Stomach smooth muscle (tissue), 2 donors: ENCODE results near the gene PMS1.
"Not testable (repeated sequence)": the region's sequence is repeated elsewhere in the genome, so short reads cannot be mapped to it uniquely, and the experiment has no call there.

ENCODE experiments used
- H3K27ac ChIP-seq: one replicate; pipeline ENCODE4 v1.7.0; 2013; ENCODE audit warnings: mild to moderate bottlenecking, low read length, inconsistent platforms
- H3K27me3 ChIP-seq, 2 donors: one replicate each; pipeline ENCODE4 v1.7.0; 2013; ENCODE audit warnings: low read length in 2 of 2; ENCODE audit not compliant: insufficient read depth in 2 of 2, control insufficient read depth in 1 of 2
- H3K36me3 ChIP-seq, 2 donors: one replicate each; pipeline ENCODE4 v1.7.0; 2013; ENCODE audit warnings: low read length in 2 of 2; ENCODE audit not compliant: control insufficient read depth in 2 of 2, insufficient read depth in 2 of 2
- H3K4me1 ChIP-seq: one replicate; pipeline ENCODE4 v1.7.0; 2013; ENCODE audit warnings: low read length; ENCODE audit not compliant: control insufficient read depth, insufficient read depth
- H3K4me3 ChIP-seq, 2 donors: one replicate each; pipeline ENCODE4 v1.7.0; 2013; ENCODE audit warnings: low read length in 2 of 2
- H3K9ac ChIP-seq, 2 donors: one replicate each; pipeline ENCODE4 v1.7.0; 2013; ENCODE audit warnings: low read length in 2 of 2, mild to moderate bottlenecking in 1 of 2
- H3K9me3 ChIP-seq, 2 donors: one replicate each; pipeline ENCODE4 v1.7.0; 2013; ENCODE audit warnings: low read length in 2 of 2; ENCODE audit not compliant: control insufficient read depth in 2 of 2
- donor health status: healthy.
- donor health status: Pancreatic carcinoma.

Gene PMS1

DNA sequence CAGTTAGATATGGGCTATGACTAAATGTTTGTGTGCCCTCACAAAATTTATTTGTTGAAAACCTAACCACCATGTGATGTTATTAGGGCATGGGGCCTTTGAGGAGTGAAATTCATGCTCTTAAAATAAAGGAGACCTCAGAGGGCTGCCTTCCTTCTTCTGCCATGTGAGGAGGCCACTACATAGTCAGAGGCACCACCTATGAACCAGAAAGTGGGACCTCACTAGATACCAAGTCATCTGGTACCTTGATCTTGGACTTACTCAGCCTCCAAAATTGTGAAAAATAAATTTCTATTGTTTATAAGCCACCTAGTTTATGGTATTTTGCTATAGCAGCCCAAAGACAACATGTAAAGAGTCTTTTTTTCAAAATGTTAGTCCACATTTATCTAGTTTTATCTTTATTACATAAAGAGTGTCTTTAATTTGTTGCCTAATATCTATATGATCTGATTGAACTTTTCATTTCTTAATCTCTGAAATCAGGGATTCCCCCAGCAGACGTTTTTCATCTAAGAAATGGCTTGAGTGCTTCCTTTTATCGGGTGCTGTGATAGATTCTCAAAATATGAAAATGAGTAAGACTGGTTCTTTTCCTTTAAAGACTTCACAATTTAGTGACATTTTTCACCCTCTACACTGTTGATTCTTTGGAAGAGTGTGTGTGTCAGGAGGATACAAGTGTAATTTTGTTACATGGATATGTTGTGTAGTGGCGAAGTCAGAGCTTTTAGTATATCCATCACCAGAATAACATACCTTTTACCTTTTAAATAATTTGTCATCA is 34.2 kb downstream of the PMS1 start:
- Histone ChIP-seq H3K9ac (no peak overlapping the region), H3K36me3 (peaks cover 0 to 3% of the 10 kb centered on the region in 2 donors), H3K9me3 (no peaks in the 10 kb centered on the region), H3K4me1 (no peaks in the 10 kb centered on the region), H3K4me3 (no peak overlapping the region), H3K27me3 (no peaks in the 10 kb centered on the region), H3K27ac (no peak overlapping the region)

DNA sequence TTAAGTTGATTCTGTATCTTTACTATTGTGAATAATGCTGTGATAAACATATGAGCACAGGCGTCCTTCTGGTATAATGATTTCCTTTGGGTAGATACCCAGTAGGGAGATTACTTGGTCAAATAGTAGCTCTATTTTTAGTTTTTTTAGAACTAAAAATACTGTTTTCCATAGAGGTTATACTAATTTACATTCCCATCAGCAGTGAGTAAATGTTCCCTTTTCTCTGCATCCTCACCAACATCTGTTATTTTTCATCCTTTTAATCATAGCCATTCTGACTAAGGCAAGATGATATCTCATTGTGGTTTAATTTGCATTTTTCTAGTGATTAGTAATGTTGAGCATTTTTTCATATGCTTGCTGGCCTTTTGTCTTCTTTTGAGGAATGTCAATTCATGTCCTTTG is 35.1 kb downstream of the PMS1 start:
- H3K4me3 ChIP-seq = no peak overlapping the region
- H3K4me1 ChIP-seq = no peaks in the 10 kb centered on the region
- H3K27me3 ChIP-seq = no peaks in the 10 kb centered on the region
- H3K27ac ChIP-seq = no peak overlapping the region
- no peak overlapping the region for H3K9ac ChIP-seq
- no peaks in the 10 kb centered on the region for H3K9me3 ChIP-seq
- H3K36me3 ChIP-seq = peaks cover 0 to 3% of the 10 kb centered on the region in 2 donors

DNA sequence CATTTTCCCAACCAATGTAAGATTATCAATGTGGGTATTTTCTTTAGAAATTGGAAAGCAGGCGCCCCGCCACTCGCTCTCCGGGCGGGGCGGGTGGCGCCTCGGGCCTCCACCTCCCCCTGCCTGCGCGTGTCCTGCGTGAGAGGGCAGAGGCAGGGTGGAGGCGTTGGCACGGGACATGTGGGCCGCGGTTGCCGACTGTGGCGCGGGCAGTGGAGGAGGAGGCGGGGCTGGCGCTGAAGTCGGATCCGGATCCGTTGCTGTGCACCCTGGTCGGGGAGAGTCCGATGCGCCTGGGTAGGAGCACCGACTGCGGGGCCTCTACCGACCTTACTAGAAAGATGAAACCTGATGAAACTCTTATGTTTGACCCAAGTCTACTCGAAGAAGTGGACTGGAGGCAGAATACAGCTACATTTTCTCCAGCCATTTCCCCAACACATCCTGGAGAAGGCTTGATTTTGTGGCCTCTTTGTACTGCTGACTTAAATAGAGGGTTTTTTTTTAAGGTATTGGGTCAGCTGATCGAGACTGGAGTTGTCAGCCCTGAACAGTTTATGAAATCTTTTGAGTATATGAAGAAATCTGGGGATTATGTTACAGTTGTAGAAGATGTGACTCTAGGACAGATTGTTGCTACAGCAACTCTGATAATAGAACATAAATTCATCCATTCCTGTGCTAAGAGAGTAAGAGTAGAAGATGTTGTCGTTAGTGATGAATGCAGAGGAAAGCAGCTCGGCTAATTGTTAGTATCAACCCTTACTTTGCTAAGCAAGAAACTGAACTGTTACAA is 37.9 kb downstream of the PMS1 start:
- Histone ChIP-seq H3K4me3 (no peak overlapping the region), H3K27ac (no peak overlapping the region), H3K36me3 (peaks cover 0 to 3% of the 10 kb centered on the region in 2 donors), H3K9ac (no peak overlapping the region), H3K27me3 (no peaks in the 10 kb centered on the region), H3K9me3 (no peaks in the 10 kb centered on the region), H3K4me1 (no peaks in the 10 kb centered on the region)

DNA sequence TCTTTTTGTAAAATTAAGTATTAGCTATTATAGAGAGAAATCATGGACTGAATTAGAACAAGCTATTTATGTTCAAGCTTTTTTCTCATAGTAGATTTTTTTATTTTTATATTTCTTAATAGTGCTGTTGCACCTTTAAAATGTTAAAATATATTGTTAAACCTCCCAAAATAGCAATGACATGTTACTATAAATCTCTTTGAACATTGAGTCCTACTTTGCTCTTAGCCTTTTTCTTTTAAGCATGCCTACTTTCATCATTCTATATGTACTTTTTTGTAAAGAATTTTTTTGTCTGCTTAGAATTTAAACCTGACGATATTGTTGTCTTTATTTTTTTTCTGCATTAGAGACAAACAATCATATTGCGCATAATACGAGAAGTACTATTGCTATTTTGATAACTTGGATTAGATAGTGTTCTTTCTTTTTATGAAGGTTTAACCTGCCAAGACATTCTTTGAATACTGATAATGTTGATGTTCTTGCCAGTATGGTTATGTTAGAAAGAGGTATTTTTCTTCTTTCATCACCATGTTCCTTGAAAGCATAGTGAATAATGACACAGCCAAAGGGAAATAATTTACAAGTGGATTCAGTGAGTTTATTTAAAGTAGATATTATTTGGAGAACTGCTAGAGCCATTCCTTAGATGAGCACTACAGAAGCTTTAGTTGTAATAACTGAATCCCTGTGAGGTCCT is 40.6 kb downstream of the PMS1 start:
- H3K4me3 ChIP-seq = no peak overlapping the region

DNA sequence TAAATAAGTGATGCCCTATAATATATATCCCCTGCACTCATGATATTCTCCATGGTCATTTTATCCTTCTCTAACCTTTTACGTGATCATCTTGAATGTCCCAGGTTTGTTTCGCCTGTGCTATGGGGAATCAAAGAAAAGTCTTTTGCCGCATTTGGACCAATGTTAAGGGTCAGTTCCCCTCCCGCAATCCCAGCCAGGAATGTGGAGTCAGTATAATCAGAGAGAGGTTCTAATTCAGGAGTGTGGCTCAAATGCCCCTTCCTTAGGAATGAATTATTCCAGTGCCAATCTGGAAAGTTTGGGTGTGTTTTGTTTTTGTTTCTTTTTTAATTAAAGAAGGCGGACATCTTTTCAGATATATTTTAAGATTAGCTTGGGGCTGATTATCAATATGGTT is 41.8 kb downstream of the PMS1 start:
- H3K27me3 ChIP-seq = no peaks in the 10 kb centered on the region
- no peak overlapping the region for H3K4me3 ChIP-seq
- no peaks in the 10 kb centered on the region for H3K4me1 ChIP-seq
- H3K36me3 ChIP-seq = no peaks in the 10 kb centered on the region
- no peak overlapping the region for H3K27ac ChIP-seq
- no peak overlapping the region for H3K9ac ChIP-seq
- no peaks in the 10 kb centered on the region for H3K9me3 ChIP-seq

More for the DNA sequence above, 40.6 kb downstream of the PMS1 start:
- Histone ChIP-seq H3K9me3 (no peaks in the 10 kb centered on the region), H3K9ac (no peak overlapping the region), H3K27ac (no peak overlapping the region), H3K4me1 (no peaks in the 10 kb centered on the region), H3K27me3 (no peaks in the 10 kb centered on the region), H3K36me3 (peaks cover 0 to 3% of the 10 kb centered on the region in 2 donors)

DNA sequence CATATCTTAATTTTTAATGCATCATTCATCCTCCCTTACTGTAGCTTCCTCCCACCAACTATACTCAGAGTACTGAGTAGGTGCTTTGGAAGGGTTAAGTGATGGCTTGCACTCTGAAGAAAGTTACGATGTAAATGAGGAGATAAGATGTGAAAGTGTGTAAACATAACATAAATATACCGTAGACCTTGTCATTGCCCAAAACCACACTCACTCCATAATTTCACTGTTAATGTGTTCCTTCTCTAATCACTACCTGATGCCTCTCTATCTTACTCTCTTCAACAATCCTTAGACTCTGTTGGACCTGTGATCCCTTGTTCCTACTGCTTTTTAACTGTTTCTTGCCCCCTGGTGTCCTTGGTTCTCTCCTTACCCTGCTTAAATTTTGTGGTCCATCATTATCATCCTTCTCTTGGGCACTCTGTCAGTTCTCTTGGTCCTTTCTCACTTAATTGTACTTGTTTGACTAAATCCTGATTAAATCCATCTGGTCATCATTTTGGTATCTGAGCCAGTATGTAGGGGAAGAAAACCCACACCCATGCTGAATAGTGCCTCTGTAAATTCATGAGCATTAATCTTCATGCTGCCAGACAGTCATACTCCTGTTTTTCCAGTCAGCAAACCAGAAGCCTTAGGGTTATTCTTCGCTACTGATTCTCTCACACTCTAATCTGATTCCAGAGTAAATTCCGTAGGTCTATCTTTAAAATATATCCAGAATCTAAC is 45.0 kb downstream of the PMS1 start:
- H3K27ac ChIP-seq = no peak overlapping the region
- no peaks in the 10 kb centered on the region for H3K4me1 ChIP-seq
- H3K9ac ChIP-seq = no peak overlapping the region
- H3K27me3 ChIP-seq = no peaks in the 10 kb centered on the region
- no peaks in the 10 kb centered on the region for H3K9me3 ChIP-seq
- H3K4me3 ChIP-seq = no peak overlapping the region
- H3K36me3 ChIP-seq = no peaks in the 10 kb centered on the region

DNA sequence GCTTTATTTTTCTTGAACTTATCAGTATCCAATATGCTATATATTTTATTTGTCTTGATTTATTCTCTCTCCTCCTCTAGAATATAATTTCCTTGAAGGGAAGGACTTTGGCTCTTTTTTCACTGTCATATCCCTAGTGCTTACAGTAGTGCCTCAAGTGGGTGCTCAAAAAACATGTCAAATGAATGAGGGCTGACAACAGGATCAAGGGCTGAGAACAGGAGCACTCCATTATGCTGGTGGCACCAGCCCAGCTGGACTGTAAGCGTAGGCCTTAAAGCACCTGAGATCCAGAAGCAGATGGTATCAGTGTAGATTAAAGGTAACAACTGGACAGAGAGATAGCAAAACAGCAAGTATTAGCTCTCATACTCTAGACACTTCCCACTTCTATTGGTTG is 46.3 kb downstream of the PMS1 start:
- no peaks in the 10 kb centered on the region for H3K4me1 ChIP-seq
- H3K36me3 ChIP-seq = no peaks in the 10 kb centered on the region
- H3K9me3 ChIP-seq = no peaks in the 10 kb centered on the region

DNA sequence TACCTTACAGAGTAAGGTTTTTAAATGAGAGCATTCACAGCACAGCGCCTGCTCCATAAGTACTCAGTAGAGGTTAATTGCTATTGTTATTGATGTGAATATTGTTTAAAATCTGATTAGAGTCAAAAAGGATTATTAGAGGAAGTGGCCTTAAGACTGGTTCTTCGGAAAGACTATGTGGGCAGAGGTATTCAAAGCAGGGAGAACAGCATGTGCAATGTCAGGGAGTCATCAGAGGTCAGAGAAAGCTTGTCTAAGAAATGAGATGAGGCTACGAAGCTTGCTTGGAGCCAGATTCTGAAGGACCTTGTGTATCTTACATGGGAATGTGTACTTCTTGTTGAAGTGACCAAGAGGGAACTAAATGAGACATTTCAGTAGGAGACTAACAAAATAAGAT is 49.8 kb downstream of the PMS1 start:
- no peaks in the 10 kb centered on the region for H3K4me1 ChIP-seq
- no peak overlapping the region for H3K27ac ChIP-seq
- H3K27me3 ChIP-seq = no peaks in the 10 kb centered on the region
- H3K36me3 ChIP-seq = no peaks in the 10 kb centered on the region
- no peak overlapping the region for H3K9ac ChIP-seq
- no peaks in the 10 kb centered on the region for H3K9me3 ChIP-seq
- H3K4me3 ChIP-seq = no peak overlapping the region

More for the DNA sequence above, 46.3 kb downstream of the PMS1 start:
- Histone ChIP-seq H3K27ac (no peak overlapping the region), H3K27me3 (no peaks in the 10 kb centered on the region), H3K4me3 (no peak overlapping the region), H3K9ac (no peak overlapping the region)

DNA sequence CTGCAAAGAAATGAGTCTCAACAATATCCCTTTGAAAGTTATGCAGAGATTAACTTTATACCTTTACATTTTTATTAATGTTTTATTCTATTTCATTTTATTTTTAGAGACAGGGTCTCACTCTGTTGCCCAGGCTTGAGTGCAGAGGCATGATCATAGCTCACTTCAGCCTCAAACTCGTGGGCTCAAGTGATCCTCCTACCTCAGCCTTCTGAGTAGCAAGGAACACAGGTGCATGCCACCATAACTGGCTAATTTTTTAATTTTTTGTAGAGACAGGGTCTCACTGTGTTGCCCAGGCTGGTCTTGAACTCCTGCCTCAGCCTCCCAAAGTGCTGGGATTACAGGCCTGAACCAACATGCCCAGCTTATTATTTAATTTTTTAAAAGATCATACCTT is 50.4 kb downstream of the PMS1 start:
- not testable (repeated sequence) for H3K9me3 ChIP-seq, H3K4me1 ChIP-seq, H3K27ac ChIP-seq, H3K27me3 ChIP-seq, H3K36me3 ChIP-seq, H3K9ac ChIP-seq, H3K4me3 ChIP-seq

DNA sequence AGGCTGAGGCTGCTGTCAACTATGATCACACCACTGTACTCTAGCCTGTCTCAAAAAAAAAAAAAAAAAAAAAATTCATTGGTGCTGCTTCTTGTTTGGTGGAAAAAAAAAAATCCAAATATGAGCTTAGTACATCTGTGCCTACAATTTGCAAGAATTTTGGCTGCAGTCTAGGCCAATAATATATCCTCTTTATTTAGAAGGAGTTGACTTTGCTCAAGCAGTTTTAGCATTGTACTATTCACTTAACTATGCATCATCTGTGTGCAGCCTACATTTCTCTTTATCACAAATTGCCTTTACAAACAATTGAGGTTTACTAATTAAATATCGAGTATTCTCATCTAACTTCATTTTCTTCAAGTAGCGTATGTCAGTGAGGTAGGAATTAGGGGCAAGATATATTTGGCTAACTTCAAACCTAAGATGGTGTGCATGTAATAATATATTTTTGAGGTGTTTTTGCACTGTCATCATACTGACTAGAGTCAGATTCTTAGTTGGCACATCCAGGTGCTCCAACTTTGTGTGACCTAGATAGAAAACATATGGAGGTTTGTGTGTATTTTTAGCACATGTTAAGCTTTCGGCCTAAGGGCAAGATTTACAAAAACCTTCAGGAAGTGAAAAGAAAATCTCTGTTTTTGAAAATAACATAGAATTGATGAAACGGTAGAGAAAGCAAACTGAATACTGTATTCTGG is 51.8 kb downstream of the PMS1 start:
- Histone ChIP-seq H3K9ac (no peak overlapping the region), H3K4me3 (no peak overlapping the region), H3K27ac (peak overlapping the region; percentile 8), H3K27me3 (no peaks in the 10 kb centered on the region), H3K9me3 (no peaks in the 10 kb centered on the region), H3K4me1 (no peaks in the 10 kb centered on the region), H3K36me3 (no peaks in the 10 kb centered on the region)
